GM12801 (cell line): ENCODE measurements around the gene FAM120A.

ENCODE experiments used
- TF ChIP-seq, protein P1 (sequence below): IDR thresholded peaks from one replicate; pipeline ENCODE4 v1.5.1; 2011; ENCODE audit warnings: control low read depth; ENCODE audit not compliant: insufficient read length; ENCODE audit errors: extremely low read depth

The FAM120A gene

DNA sequence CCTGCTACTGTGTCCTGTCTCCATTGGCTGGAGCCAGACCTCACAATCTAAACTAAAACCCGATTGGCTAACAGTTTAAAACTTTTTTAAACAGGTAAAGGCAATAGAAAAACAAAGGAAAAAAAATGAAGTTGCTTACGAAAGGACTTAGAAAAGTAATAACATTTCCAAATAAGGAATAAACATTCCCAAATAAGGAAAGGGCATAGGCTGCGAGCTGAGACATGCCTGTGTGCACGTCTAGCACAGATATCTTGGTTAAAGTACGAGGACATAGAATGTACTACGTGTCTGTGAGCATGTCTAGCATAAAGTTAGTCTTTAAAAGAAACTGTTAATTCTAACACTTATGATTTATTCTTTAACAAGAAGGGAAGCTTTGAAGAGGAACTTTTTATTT is 15.3 kb upstream of the FAM120A start:
- TF ChIP-seq, protein P1, sequence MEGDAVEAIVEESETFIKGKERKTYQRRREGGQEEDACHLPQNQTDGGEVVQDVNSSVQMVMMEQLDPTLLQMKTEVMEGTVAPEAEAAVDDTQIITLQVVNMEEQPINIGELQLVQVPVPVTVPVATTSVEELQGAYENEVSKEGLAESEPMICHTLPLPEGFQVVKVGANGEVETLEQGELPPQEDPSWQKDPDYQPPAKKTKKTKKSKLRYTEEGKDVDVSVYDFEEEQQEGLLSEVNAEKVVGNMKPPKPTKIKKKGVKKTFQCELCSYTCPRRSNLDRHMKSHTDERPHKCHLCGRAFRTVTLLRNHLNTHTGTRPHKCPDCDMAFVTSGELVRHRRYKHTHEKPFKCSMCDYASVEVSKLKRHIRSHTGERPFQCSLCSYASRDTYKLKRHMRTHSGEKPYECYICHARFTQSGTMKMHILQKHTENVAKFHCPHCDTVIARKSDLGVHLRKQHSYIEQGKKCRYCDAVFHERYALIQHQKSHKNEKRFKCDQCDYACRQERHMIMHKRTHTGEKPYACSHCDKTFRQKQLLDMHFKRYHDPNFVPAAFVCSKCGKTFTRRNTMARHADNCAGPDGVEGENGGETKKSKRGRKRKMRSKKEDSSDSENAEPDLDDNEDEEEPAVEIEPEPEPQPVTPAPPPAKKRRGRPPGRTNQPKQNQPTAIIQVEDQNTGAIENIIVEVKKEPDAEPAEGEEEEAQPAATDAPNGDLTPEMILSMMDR: no peak

DNA sequence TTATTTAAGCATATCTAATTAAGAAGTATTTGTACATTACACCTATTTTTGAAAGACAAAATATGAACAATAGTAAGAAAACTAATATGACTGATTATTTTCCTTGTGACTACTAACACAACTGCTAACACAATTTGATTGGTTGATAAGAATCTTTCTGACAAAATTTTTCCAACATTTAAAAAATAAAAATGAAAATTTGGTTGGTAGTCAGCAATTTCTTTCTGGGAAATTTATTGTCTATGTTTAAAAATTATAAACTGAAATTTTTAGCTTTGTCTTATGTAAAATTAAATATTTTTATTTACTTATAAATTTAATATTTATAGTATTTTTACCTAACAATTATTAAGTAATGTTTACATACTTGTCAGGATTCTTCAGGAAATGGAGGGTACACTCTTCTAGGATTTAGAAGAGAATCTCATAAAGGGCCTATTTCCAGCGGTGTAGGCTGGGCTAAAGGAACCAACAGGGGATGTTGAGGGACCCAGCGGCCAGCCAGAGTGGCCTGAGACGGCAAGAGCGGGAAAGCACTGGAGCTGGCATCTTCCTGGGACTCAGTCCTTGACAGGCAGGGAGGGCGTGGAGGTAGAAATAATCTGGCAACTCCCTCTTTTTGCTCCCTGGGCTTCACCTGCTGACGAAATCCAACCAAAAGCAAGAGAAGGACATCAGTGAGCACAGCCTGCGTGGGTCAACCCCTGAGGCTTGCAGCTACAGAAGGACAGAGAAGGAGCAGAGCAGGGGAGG is 14.7 kb upstream of the FAM120A start:
- TF ChIP-seq, protein P1: no peak

DNA sequence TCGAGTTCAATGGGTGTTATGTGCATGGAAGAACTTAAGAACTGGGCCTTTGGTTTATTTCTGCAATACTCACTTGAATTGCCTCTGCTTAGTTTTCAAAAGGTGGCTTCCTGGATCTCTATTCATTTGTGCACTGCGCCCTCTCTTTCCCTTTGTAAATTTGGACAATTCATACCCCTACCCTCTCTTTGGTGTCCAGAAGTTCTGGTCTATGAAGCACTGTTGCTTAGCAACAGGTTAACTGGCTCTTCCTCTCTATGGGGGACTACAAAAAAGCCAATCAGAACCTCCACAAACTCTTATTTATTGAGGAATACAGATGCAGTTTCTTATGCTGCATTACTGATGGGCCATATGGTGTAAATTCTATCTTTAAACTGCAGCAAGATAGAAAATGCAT is 13.5 kb upstream of the FAM120A start:
- TF ChIP-seq, protein P1: no peak

DNA sequence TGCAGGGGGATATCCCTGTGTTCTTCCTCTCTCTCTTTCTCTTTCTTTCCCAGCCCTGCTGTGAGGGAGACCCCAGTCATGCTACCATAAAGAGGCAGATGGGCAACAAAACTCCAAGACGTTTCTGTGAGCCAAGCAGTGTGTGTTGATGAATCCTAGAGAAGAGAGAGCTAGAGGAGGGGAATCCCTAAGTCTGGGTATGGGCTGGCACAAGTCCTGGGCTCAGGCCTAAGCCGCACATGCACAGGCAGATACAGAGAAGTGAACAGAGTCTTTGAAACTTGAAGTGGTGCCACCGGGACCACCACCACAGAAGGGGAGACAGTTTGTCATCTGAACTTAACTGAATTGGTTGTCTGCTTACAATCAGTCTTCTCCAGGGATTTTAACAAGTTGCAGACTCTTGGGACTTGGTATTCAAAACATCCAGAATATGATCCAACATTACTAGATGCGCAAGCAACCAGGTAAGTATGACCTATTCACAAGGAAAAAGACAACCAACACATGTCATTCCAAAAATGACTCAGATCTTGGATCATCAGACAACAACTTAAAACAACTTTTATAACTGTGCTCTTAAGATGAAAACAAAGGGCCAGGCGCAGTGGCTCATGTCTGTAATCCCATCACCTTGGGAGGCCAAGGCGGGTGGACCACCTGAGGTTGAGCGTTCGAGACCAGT is 10.4 kb upstream of the FAM120A start:
- TF ChIP-seq, protein P1: no peak

DNA sequence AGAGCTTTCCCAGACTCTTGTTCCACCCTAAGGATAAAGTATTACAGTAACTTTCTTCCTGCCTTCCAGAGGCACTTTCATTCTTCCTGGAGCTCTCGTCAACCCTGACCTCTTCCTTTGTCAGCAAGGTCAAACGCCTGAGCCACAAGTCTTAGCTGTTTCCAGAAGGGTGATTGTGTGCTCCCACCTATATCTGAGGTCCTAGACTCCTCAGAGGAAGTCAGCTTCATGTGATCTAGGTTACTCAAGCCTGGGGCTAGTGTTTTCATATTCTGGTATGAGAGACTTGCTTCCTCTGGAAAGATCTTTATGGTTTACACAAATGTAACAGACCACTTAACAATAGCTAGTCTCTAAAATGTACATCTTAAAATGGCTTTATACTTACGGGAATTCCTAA is 5.4 kb upstream of the FAM120A start:
- TF ChIP-seq, protein P1: no peak

DNA sequence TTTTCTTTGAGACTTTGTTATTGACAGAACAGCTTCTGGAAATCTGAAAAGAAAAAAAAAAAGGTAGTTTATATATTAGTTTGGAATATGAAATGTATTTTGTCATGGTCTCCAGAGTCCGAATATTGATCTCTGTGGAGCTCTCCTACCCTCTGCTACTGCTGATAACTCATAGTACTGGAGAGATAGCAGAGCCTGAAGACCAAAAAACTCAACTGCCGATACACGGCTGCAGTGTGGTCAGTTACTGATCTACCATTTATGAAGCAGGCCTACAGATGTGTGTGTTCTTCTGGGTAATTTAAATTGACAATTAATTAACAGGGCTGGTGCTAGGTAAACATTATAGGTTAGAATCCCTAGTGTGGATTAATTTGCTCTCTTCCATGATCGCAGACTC is 3.8 kb upstream of the FAM120A start:
- TF ChIP-seq, protein P1: no peak

DNA sequence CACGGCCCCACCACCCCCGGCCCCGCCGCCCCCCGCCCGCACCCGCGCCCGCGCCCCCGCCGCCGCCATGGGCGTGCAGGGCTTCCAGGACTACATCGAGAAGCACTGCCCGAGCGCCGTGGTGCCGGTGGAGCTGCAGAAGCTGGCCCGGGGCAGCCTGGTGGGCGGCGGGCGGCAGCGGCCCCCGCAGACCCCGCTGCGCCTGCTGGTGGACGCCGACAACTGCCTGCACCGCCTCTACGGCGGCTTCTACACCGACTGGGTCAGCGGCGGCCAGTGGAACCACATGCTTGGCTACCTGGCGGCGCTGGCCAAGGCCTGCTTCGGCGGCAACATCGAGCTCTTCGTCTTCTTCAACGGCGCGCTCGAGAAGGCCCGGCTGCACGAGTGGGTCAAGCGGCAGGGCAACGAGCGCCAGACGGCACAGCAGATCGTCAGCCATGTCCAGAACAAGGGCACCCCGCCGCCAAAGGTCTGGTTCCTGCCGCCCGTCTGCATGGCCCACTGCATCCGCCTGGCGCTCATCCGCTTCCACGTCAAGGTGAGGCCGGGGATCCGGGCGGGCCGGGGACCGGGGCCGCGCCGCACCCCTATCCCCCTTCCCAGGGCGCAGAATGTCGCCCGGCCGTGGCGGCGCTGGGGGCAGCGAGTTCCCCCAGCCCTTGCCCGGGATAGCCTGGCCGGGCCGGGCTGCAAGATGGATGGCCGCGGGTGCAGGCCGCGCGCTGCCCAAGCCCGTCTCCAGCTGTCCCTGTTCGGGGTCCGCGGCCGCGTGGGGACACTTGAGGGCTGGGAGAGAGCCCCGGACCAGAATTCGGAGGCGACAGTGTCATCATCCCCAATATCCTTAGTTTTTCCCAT is 594 bp downstream of the FAM120A start:
- TF ChIP-seq, protein P1: no peak
